ENCODE measurements around the gene FANCD2. TPM values are rescaled to one million over a fixed set of nuclear protein-coding genes. Genes with fewer than 3 reads are reported as not detected.
A peak's percentile ranks its signal among the peaks of the same experiment; 100 is the strongest.

Gene FANCD2
- total RNA-seq, 1 experiment from 2014 or later: 74.9 TPM

DNA sequence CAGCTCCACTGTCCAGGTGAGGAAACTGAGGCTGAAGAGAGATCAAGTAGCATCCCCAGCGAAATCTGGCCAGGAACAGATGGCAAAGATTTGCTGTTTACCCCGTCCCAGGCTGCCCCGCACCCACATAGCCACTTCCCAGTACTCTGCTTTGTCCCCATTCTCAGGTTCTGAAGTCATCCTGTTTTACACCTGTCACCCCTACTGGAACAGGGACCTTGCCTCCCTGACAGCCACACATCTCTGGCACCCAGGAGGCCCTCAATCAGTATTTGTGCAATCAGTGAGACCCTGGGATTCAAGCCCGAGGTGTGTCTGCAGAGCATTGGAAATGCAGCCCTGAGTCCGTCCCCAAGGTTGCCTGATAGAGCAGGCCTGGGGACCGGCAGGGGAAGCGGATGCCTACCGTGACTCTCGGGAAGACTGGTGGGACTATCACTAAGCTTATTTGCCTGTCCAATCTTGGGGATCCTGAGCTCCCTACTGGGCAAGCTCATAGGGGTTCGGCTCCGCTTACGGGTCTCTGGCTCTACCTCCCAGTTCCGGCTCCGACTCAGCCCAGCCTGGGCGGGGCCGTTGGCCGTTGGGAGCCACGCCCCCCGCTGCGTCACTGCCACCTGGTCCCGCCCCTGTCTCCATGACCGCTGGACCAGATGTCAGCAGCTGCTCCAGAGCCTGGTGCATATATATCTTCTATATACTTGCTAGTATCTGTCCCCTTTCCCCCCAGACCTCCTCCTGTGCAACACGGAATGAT lies 17.5 kb upstream of the FANCD2 start:
- peak overlapping the region; percentile 9 for H3K9ac ChIP-seq (ENCODE audit: extremely low read depth, insufficient read length, low read length)
- no peak overlapping the region for H2AFZ ChIP-seq (ENCODE audit: low read length)
- peak overlapping the region; percentile 60 for H3K4me2 ChIP-seq (ENCODE audit: insufficient read depth, insufficient read length, low read length)

More for the DNA sequence above, 17.5 kb upstream of the FANCD2 start:
- peak overlapping the region in 2 of 3 experiments; percentile 20 to 70; a peak in 3 of 7 replicates for H3K27ac Mint-ChIP-seq
- Histone ChIP-seq H3K9me3 (ENCODE audit: control insufficient read depth, low read depth, low read length) (no peaks in the 10 kb centered on the region), H2BK20ac (ENCODE audit: low read depth, low read length, poor library complexity, severe bottlenecking) (no peak overlapping the region), H3T11ph (ENCODE audit: low read length) (no peak overlapping the region), H4K5ac (ENCODE audit: insufficient read length, low read depth, low read length) (no peak overlapping the region), H3K4me1 (ENCODE audit: insufficient read depth, low read length) (no peaks in the 10 kb centered on the region), H2AK5ac (ENCODE audit: insufficient read length, low read length) (no peak overlapping the region), H2BK15ac (ENCODE audit: low read depth, low read length) (no peak overlapping the region), H2BK5ac (ENCODE audit: insufficient read length, low read length) (no peak overlapping the region), H4K8ac (replicated peaks; ENCODE audit: insufficient read length, low read depth, low read length) (no peak overlapping the region), H2BK12ac (ENCODE audit: insufficient read length, low read depth, low read length) (no peak overlapping the region), H3K27ac (ENCODE audit: insufficient read length, low read depth, low read length) (no peak overlapping the region), H3K56ac (ENCODE audit: insufficient read length, low read depth, low read length) (no peak overlapping the region), H3K14ac (ENCODE audit: insufficient read depth, low read length) (no peak overlapping the region), H4K91ac (ENCODE audit: insufficient read length, low read depth, low read length) (no peak overlapping the region), H4K20me1 (ENCODE audit: control insufficient read depth, insufficient read depth, insufficient read length) (no peaks in the 10 kb centered on the region), H2BK120ac (ENCODE audit: low read depth, low read length, poor library complexity, severe bottlenecking) (no peak overlapping the region), H3K18ac (ENCODE audit: insufficient read length, low read depth, low read length) (no peak overlapping the region), H3K79me2 (ENCODE audit: insufficient read depth, low read length) (no peaks in the 10 kb centered on the region; the same call in 1 of the 2 replicates), H3K23ac (ENCODE audit: insufficient read length, low read depth, low read length) (no peak overlapping the region), H3K23me2 (ENCODE audit: insufficient read length, low read depth, low read length, poor library complexity, severe bottlenecking) (peaks cover 11% of the 10 kb centered on the region), H3K27me3 (ENCODE audit: insufficient read depth, low read length) (no peaks in the 10 kb centered on the region), H3K4ac (ENCODE audit: low read depth, low read length) (no peak overlapping the region), H3K79me1 (ENCODE audit: insufficient read depth, low read depth, low read length, poor library complexity, severe bottlenecking) (no peaks in the 10 kb centered on the region)
- H3K4me3 Mint-ChIP-seq: peak overlapping the region; percentile 61 to 74
- H3K4me1 Mint-ChIP-seq: peaks cover 17 to 24% of the 10 kb centered on the region in 2 experiments
- H3K36me3 Mint-ChIP-seq (ENCODE audit: insufficient read depth in 1 of 3, low read depth in 3 of 3): peaks cover 6 to 12% (median 8%) of the 10 kb centered on the region in 3 experiments; a peak in 5 of 7 replicates
- H3K9me3 Mint-ChIP-seq: no peaks in the 10 kb centered on the region
- peaks cover 23% of the 10 kb centered on the region for H3K27me3 Mint-ChIP-seq (ENCODE audit: low read depth)
- no CpG with 5 or more reads among the region's 23 CpGs for WGBS (ENCODE audit: extremely low coverage, insufficient read length, low lambda C conversion rate)
- TF ChIP-seq, protein P1, sequence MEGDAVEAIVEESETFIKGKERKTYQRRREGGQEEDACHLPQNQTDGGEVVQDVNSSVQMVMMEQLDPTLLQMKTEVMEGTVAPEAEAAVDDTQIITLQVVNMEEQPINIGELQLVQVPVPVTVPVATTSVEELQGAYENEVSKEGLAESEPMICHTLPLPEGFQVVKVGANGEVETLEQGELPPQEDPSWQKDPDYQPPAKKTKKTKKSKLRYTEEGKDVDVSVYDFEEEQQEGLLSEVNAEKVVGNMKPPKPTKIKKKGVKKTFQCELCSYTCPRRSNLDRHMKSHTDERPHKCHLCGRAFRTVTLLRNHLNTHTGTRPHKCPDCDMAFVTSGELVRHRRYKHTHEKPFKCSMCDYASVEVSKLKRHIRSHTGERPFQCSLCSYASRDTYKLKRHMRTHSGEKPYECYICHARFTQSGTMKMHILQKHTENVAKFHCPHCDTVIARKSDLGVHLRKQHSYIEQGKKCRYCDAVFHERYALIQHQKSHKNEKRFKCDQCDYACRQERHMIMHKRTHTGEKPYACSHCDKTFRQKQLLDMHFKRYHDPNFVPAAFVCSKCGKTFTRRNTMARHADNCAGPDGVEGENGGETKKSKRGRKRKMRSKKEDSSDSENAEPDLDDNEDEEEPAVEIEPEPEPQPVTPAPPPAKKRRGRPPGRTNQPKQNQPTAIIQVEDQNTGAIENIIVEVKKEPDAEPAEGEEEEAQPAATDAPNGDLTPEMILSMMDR (conservative IDR thresholded peaks at IDR 0.05): no peak
- DNase-seq: peak; percentile 86

Measured in H9 (cell line).